Activated T-helper 1 cell treated with anti-CD3 and anti-CD28 coated beads, Interleukin-12 subunit alpha, Interleukin-12 subunit beta, Interleukin-2, Interleukin-4 antibody, amounts not matched to agents 30 ng/mL and 10 ng/mL and 1 ng/mL, durations not matched to agents 14 hours and 24 hours and 36 hours (primary cell): ENCODE results near the gene AK4. TPM values are rescaled to one million over a fixed set of nuclear protein-coding genes. Genes with fewer than 3 reads are reported as not detected.

Experiments
- DNase-seq: peaks from one replicate; pipeline ENCODE4 v3.0.0; 2021; ENCODE audit warnings: low spot score
- H3K27ac Mint-ChIP-seq: one replicate; pipeline ENCODE4 v1.8.0; 2021; ENCODE audit warnings: mild to moderate bottlenecking, mixed read lengths
- H3K27me3 Mint-ChIP-seq: one replicate; pipeline ENCODE4 v1.8.0; 2022; ENCODE audit warnings: mild to moderate bottlenecking, moderate library complexity, mixed read lengths; ENCODE audit not compliant: insufficient read depth
- H3K36me3 Mint-ChIP-seq: one replicate; pipeline ENCODE4 v1.8.0; 2021; ENCODE audit warnings: low read depth, mixed read lengths
- H3K4me1 Mint-ChIP-seq: one replicate; pipeline ENCODE4 v1.8.0; 2021; ENCODE audit warnings: low read depth, mixed read lengths
- H3K4me3 Mint-ChIP-seq: one replicate; pipeline ENCODE4 v1.8.0; 2021; ENCODE audit warnings: mild to moderate bottlenecking, moderate library complexity, mixed read lengths
- H3K9me3 Mint-ChIP-seq: one replicate; pipeline ENCODE4 v1.8.0; 2021; ENCODE audit warnings: mixed read lengths
- intact Hi-C: fragments of 100-400 bp; cut with micrococcal nuclease; formaldehyde crosslinking; loops from one replicate; pipeline ENCODE4 v1.15.1; 2024
- total RNA-seq: library from RNA; stranded (reverse); gene quantifications from 2 replicates; pipeline ENCODE4 v1.2.3, GENCODE V29; 2022

Gene AK4
- total RNA-seq, 1 donor from 2014 or later = 108 TPM

DNA sequence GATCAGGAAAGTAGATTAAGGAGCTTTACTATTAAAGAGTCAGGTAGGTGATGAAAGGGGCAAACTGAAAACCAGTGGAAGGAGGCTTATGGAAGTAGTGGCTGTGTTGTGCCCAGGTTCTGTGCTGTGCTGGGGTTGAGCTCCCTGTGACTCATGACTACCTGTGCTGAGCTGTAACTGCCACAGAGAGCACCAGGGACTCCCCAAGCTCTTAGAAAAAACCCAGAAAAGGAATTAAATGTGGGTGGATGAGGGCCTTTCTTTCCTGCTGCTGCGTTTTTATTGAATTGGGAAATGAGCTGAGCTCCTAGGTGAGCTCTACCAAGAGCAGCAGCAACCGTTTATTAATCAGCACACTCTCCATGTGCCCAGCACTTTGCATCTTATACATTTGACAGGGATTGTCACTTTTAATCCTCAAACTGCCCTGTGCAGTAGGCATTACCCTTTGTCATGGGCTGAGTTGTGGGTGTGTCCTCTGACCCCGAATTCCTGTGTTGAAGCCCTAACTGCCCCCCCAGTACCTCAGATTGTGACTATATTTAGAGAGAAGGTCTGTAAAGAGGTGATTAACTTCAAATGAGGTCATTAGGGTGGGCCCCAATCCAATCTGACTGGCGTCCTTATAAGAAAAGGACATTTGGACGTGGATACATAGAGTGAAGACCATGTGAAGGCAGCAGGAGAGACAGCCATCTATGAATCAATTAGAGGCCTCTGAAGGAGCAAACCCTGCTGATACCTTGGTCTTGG lies 65.4 kb downstream of the AK4 start:
- Mint-ChIP-seq H3K9me3 (no peaks in the 10 kb centered on the region), H3K36me3 (peaks cover 18% of the 10 kb centered on the region), H3K4me1 (peaks cover 76% of the 10 kb centered on the region), H3K27ac (peak overlapping the region; percentile 85), H3K4me3 (peak overlapping the region; percentile 35), H3K27me3 (no peaks in the 10 kb centered on the region)
- no peak for DNase-seq
- intact Hi-C loops = loop anchor here (1.0 to 10.0 kb wide), 10 partner anchors 17 to 329 kb away; partner anchors contain the start of genes LEPR and LEPROT

DNA sequence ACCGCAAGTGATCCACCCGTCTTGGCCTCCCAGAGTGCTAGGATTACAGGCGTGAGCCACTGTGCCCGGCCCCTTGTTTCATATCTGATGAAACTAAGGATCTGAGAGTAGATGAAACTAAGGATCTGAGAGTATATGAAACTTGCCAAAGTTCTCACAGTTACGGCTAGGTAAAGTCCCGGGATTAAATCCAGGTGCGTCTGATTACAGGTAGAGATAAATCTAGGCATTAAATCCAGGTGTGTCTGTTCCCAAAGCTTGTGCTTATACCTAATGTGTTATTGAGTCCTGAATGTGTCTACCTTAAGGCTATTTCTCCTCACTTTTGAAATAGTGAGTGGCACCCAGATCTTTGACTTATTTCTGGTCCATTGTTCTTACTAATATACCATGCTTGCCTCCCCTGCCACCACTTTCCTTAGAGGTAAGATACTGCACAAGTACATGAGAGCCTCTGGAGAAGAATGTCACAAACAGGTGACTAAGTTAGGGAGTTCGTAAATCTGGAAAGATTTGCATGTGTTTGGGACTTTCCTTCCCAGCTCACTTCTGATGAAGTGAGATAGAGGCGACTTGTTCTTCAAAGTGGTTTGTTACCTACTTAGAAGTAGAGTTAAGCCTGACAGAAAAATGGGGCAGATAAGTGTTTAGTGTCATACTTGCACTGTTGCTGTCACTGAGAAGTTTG lies 66.5 kb downstream of the AK4 start:
- peaks cover 19% of the 10 kb centered on the region for H3K36me3 Mint-ChIP-seq
- peak overlapping the region; percentile 86 for H3K27ac Mint-ChIP-seq
- no peaks in the 10 kb centered on the region for H3K27me3 Mint-ChIP-seq
- peak overlapping the region; percentile 17 for H3K4me3 Mint-ChIP-seq
- no peaks in the 10 kb centered on the region for H3K9me3 Mint-ChIP-seq
- DNase-seq = no peak
- peaks cover 66% of the 10 kb centered on the region for H3K4me1 Mint-ChIP-seq
- intact Hi-C loops = loop anchor here (1.0 to 10.0 kb wide), 8 partner anchors 17 to 473 kb away; partner anchors contain the start of genes LEPR and LEPROT

DNA sequence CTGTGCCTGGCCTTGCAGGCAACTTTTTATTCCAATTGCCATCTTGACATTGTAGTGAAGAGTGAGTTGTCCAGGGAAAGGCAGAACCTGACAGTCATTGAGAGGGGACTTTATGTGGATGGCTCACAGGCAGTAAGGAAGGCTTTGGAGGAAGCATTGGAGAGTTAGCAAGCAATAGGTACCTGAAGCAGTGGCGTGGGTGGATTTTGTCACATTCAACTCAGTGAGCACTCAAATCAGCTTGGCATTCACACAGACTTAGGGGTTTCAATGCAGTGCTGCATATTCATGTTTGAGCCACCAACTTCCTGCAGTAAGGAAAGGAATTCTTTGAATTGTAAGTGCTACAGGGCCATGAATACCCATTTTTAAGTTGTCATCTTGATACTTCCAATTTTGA lies 69.0 kb downstream of the AK4 start:
- Mint-ChIP-seq H3K4me1 (peaks cover 48% of the 10 kb centered on the region), H3K9me3 (no peaks in the 10 kb centered on the region), H3K27me3 (no peaks in the 10 kb centered on the region), H3K27ac (no peak overlapping the region), H3K36me3 (peaks cover 22% of the 10 kb centered on the region), H3K4me3 (no peak overlapping the region)
- intact Hi-C loops = loop anchor here (10.0 kb wide), 1 partner anchor 332 kb away; no protein-coding TSS in a partner anchor
- no peak for DNase-seq

DNA sequence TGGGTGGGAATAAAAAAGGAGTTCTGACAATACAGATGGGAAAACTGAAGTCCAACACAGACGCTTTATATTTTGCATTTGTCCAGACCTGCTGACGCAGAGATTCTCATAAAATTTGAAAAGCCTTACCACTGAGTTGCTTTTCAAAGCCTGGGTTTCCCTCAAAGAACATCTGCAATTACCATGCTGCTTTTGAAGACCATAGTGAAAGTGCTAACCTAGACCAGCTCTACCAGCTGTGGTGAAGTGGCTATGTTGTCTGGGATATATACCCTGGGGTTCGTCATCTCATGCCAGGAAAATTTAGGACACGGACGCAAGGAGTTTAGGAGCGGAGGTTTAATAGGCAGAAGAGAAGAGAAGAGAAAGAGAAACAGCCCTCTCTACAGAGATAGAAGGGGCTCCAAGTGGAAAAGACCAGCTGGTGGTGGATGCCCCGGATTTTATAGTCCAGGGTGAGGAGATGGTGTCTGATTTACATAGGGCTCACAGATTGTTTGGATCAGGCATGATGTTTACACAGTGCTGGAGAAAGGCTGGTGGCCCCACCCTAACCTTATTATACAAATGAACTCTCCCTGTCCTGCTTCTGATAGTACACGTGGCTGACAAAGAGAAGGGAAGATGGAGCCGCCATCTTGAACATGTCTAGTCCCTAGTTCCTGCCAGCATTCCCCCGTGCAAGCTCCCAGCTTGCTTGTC lies 73.8 kb downstream of the AK4 start:
- H3K4me1 Mint-ChIP-seq = peaks cover 3% of the 10 kb centered on the region
- H3K4me3 Mint-ChIP-seq = no peak overlapping the region
- no peaks in the 10 kb centered on the region for H3K9me3 Mint-ChIP-seq
- peaks cover 40% of the 10 kb centered on the region for H3K36me3 Mint-ChIP-seq
- no peak for DNase-seq
- intact Hi-C loops = no loop called here
- H3K27ac Mint-ChIP-seq = no peak overlapping the region
- no peaks in the 10 kb centered on the region for H3K27me3 Mint-ChIP-seq

DNA sequence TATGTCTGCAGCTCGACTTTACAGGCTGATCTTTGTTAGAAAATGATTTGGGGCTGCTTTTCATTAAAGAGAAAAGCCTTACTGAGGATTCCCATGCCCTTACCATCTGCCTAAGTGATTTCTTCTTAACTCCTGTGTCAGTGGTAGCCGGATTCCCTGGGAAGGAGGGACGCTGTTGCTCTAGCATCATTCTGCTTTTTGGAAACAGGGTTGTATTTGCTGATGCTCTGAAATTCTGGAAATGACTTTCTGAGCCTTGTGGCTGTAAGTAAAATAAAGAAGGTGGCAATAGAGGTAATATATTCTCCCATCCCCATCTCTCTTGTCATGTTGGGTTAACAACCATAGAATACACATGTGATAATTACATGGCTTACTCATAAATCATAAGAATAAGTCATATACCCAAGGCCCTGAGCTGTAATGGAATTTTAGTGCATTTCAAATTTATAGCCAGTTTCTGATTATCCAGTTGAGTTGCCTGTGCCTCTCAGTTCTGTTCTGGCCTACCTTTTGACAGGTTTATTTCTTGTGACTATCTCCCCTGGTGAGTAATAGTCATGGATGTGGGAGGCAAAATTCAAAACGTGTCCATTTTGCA lies 74.4 kb downstream of the AK4 start:
- intact Hi-C loops = no loop called here
- H3K27me3 Mint-ChIP-seq = no peaks in the 10 kb centered on the region
- H3K4me1 Mint-ChIP-seq = no peaks in the 10 kb centered on the region
- peaks cover 39% of the 10 kb centered on the region for H3K36me3 Mint-ChIP-seq
- DNase-seq = no peak
- H3K27ac Mint-ChIP-seq = no peak overlapping the region
- H3K9me3 Mint-ChIP-seq = no peaks in the 10 kb centered on the region
- H3K4me3 Mint-ChIP-seq = no peak overlapping the region

DNA sequence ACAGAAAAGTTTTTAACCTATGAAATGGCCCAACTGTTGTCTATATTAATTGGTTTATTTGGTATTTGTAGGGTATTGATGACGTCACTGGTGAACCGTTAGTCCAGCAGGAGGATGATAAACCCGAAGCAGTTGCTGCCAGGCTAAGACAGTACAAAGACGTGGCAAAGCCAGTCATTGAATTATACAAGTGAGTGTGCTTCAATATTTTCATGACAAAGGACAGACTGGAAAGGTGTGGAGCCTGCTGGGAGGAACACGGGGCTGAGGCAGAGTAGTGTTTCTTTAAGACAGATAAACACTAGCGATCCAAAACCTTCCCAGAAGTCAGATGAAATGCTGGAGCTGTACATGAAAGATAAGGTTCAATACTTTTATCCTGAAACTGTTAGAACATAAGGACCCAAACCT lies 76.7 kb downstream of the AK4 start:
- H3K4me1 Mint-ChIP-seq = peaks cover 3% of the 10 kb centered on the region
- H3K36me3 Mint-ChIP-seq = peaks cover 42% of the 10 kb centered on the region
- intact Hi-C loops = no loop called here
- no peak overlapping the region for H3K4me3 Mint-ChIP-seq
- H3K27me3 Mint-ChIP-seq = no peaks in the 10 kb centered on the region
- DNase-seq = no peak
- no peaks in the 10 kb centered on the region for H3K9me3 Mint-ChIP-seq
- no peak overlapping the region for H3K27ac Mint-ChIP-seq

DNA sequence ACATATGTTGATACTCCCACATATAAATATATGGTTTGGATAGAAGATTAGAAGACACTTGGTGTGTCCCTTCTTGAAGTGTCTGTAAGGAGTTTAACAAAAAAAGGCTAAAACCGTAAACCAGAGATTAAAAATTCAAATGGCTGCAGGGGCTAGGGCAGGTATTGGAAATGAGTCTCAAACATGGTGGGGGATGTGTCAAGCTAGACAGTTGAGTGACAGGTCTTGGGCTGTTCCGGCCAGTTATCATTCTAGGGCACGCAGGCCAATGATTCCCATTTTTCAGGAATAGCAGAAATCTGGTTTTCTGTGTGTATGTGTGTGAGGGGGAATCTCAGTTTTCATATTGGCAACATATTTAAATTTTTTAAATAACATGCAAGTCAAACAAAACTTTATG lies 77.2 kb downstream of the AK4 start:
- Mint-ChIP-seq H3K27me3 (no peaks in the 10 kb centered on the region), H3K4me3 (no peak overlapping the region), H3K9me3 (no peaks in the 10 kb centered on the region), H3K27ac (no peak overlapping the region), H3K4me1 (peaks cover 8% of the 10 kb centered on the region), H3K36me3 (peaks cover 41% of the 10 kb centered on the region)
- intact Hi-C loops = no loop called here
- no peak for DNase-seq

DNA sequence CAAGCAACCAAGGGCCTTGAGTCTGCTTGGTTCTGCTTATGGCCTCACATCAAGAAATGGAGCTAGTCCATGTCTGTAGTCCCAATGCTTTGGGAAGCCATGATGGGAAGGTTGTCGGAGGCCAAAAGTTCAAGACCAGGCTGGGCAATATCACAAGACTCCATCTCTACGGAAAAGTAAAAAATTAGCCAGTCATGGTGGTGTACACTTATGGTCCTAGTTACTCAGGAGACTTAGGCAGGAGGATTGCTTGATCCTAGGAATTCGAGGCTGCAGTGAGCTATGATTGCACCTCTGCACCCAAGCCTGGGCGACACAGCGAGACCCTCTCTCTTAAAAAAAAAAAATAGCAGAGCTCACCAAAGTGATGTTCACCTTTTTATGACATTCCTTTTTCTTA lies 81.2 kb downstream of the AK4 start:
- Mint-ChIP-seq H3K36me3 (peaks cover 32% of the 10 kb centered on the region), H3K4me3 (no peak overlapping the region), H3K27me3 (no peaks in the 10 kb centered on the region), H3K4me1 (peaks cover 32% of the 10 kb centered on the region), H3K27ac (no peak overlapping the region), H3K9me3 (no peaks in the 10 kb centered on the region)
- intact Hi-C loops = no loop called here
- no peak for DNase-seq

DNA sequence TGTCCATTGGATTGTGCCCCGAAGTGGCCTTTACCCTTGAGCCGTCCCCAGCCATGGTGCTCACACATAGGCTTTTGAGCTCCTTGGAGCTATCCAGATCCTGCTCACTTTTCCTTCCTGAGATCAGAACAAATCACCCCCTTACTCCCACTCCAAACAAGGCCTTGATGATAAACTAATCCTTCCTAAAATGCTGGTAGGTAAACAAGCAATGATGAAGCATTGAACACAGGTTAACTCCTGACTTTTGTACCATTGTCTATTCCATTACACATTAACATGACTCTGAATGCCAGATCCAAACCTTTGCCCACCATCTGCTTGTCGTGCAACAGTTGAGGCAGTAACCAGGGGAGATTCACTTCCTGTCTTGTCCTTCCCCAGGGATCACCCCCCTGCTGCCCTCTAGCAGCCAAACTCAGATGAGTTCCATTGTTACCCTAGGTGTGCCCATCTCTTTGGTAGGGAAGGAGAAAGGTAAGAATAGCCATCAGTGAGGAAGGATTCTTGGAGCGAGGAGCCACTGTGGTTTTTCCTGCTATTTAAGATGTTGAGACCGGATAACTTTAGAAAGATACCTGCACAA lies 81.8 kb downstream of the AK4 start:
- H3K4me1 Mint-ChIP-seq = peaks cover 32% of the 10 kb centered on the region
- H3K36me3 Mint-ChIP-seq = peaks cover 26% of the 10 kb centered on the region
- no peak overlapping the region for H3K4me3 Mint-ChIP-seq
- no peaks in the 10 kb centered on the region for H3K9me3 Mint-ChIP-seq
- no peak for DNase-seq
- intact Hi-C loops = loop anchor here (1.0 to 10.0 kb wide), 6 partner anchors 268 to 1215 kb away; no protein-coding TSS in a partner anchor
- no peaks in the 10 kb centered on the region for H3K27me3 Mint-ChIP-seq
- peak overlapping the region; percentile 53 for H3K27ac Mint-ChIP-seq

DNA sequence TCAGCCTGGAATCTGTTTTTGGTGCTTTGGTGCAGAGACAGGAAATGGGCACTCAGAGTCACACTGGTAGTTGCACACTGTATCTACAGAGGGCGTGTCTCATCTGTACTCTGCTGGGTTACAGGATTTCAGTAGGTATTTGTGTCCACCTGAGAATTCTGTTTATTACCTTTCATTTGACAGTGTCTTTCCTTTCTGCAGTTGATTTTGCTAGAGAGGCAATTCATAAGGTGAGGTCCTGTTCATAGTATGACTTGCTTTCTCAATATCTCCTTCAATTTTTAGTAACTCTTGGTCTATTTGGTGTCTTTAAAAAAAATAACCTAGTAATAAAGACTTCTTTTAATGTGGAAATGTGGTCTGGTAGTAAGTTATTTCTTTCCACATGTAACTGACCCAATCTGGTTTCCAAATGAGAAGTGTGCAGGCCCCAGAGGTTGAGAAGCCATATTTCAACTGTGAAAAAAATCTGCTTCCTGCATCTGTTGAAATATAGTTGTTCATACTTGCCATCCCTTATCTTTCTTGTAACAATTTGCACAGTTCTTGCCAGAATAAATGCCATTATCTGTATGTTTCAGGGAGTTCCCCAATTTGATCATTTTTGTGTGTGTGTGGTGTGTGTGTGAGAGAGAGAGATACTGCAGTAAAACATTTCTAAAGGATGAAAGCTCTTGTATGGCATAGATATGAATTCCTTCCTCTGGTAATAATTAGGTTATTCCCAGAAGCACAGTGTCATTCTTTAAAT lies 82.9 kb downstream of the AK4 start:
- Mint-ChIP-seq H3K4me1 (peaks cover 32% of the 10 kb centered on the region), H3K9me3 (peaks cover under 1% of the 10 kb centered on the region), H3K27ac (peak overlapping the region; percentile 81), H3K4me3 (no peak overlapping the region), H3K36me3 (peaks cover 19% of the 10 kb centered on the region), H3K27me3 (no peaks in the 10 kb centered on the region)
- intact Hi-C loops = loop anchor here (1.0 to 10.0 kb wide), 11 partner anchors 17 to 1214 kb away; partner anchors contain the start of genes LEPR and LEPROT
- no peak for DNase-seq

DNA sequence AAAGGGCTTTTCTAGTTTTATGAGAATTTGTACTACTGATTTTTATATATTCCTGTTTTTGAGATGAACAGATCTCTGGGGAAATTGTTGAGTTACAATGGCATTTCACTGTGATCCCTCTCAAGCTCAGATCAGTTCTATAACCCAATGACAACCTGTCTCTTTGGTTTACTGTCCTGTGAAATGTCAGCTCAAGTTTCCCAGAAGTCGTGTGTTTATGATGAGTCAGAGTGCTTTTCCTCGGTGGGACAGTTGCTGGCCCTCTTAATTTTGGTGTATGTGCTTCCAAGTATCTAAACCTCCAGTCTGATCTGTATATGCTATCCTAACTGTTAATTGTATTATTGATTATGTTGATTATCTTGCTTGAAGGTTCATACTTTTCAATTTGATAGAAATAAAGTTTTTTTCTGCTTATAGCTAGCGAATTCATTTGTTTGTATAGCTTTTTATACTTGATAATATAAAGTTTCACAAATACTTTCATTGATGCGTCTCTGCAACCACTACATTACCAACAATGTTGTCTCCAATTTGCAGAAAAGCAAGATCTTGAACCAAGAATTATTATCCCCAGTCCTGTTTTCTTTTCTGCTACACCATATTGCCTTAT lies 83.8 kb downstream of the AK4 start:
- no peak for DNase-seq

More for the DNA sequence above, 83.8 kb downstream of the AK4 start:
- H3K27me3 Mint-ChIP-seq = peaks cover under 1% of the 10 kb centered on the region
- peaks cover 32% of the 10 kb centered on the region for H3K4me1 Mint-ChIP-seq
- H3K27ac Mint-ChIP-seq = peak overlapping the region; percentile 53
- H3K9me3 Mint-ChIP-seq = peaks cover 5% of the 10 kb centered on the region
- H3K4me3 Mint-ChIP-seq = no peak overlapping the region
- intact Hi-C loops = loop anchor here (1.0 to 10.0 kb wide), 11 partner anchors 18 to 1213 kb away; partner anchors contain the start of genes AK4, LEPR and LEPROT
- H3K36me3 Mint-ChIP-seq = peaks cover 17% of the 10 kb centered on the region
